PFSK-1 (cell line): ENCODE data around the gene CD160.

Experiments
- POLR2AphosphoS5 ChIP-seq: IDR thresholded peaks from 2 replicates; pipeline ENCODE4 v1.6.1; 2012; ENCODE audit warnings: low read depth, mild to moderate bottlenecking, control low read depth, low read length, moderate library complexity
- REST ChIP-seq, 2 experiments: IDR thresholded peaks; 2 replicates each; pipeline versions ENCODE4 v1.6.1 to v1.8.0; 2011 to 2012; ENCODE audit warnings: low read depth in 2 of 2, low read length in 2 of 2, control low read depth in 1 of 2, inconsistent platforms in 1 of 2, mild to moderate bottlenecking in 1 of 2, moderate library complexity in 1 of 2; ENCODE audit not compliant: insufficient read depth in 1 of 2
- SIN3A ChIP-seq: IDR thresholded peaks from 2 replicates; pipeline ENCODE4 v1.6.1; 2012; ENCODE audit warnings: mild to moderate bottlenecking, low read length, moderate library complexity, borderline replicate concordance; ENCODE audit not compliant: insufficient read depth
- TAF1 ChIP-seq: IDR thresholded peaks from 2 replicates; pipeline ENCODE4 v1.6.1; 2012; ENCODE audit warnings: low read length, control low read depth, borderline replicate concordance; ENCODE audit not compliant: insufficient read depth

GRCh38 chr1:145736191-145736590 is 16.9 kb downstream of the CD160 start:
- no peak for TF ChIP-seq POLR2AphosphoS5
- TF ChIP-seq TAF1 = no peak
- TF ChIP-seq SIN3A = no peak
- TF ChIP-seq REST (IDR thresholded peaks at IDR 0.05; ENCODE audit: insufficient read depth in 1 of 2, low read depth in 2 of 2, low read length in 2 of 2) = no peak
